Choroid plexus epithelial cell (primary cell): ENCODE measurements around the gene BEST1.
"Not testable (repeated sequence)": the region's sequence is repeated elsewhere in the genome, so short reads cannot be mapped to it uniquely, and the experiment has no call there.

Source experiments
- DNase-seq: peaks from one replicate; pipeline ENCODE4 v3.0.0-alpha.2; 2010; ENCODE audit warnings: low read depth
- H3K4me3 ChIP-seq: 2 replicates; pipeline ENCODE4 v1.5.1; 2011; ENCODE audit warnings: low read depth, mild to moderate bottlenecking, control low read depth, low read length, moderate library complexity
- TF ChIP-seq, protein P1 (sequence below): conservative IDR thresholded peaks from 2 replicates; pipeline ENCODE4 v1.5.1; 2011; ENCODE audit warnings: low read depth, mild to moderate bottlenecking, control low read depth, inconsistent platforms, low read length, moderate library complexity

BEST1 gene

DNA sequence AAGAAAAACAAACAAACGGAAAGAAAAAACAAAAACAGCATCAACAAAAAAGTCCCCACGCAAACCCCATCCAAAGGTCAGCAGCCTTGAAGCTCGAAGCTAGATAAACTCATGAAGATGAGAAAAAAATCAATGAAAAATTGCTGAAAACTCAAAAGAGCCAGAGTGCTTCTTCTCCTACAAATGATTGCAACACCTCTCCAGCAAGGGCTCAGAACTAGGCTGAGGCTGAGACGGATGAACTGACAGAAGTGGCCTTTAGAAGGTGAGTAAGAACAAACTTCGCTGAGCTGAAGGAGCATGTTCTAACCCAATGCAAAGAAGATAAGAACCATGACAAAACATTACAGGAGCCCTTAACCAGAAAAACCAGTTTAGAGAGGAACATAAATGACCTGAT lies 35.7 kb downstream of the BEST1 start:
- H3K4me3 ChIP-seq: no peak overlapping the region
- DNase-seq: peak; percentile 48
- TF ChIP-seq, protein P1, sequence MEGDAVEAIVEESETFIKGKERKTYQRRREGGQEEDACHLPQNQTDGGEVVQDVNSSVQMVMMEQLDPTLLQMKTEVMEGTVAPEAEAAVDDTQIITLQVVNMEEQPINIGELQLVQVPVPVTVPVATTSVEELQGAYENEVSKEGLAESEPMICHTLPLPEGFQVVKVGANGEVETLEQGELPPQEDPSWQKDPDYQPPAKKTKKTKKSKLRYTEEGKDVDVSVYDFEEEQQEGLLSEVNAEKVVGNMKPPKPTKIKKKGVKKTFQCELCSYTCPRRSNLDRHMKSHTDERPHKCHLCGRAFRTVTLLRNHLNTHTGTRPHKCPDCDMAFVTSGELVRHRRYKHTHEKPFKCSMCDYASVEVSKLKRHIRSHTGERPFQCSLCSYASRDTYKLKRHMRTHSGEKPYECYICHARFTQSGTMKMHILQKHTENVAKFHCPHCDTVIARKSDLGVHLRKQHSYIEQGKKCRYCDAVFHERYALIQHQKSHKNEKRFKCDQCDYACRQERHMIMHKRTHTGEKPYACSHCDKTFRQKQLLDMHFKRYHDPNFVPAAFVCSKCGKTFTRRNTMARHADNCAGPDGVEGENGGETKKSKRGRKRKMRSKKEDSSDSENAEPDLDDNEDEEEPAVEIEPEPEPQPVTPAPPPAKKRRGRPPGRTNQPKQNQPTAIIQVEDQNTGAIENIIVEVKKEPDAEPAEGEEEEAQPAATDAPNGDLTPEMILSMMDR: no peak

DNA sequence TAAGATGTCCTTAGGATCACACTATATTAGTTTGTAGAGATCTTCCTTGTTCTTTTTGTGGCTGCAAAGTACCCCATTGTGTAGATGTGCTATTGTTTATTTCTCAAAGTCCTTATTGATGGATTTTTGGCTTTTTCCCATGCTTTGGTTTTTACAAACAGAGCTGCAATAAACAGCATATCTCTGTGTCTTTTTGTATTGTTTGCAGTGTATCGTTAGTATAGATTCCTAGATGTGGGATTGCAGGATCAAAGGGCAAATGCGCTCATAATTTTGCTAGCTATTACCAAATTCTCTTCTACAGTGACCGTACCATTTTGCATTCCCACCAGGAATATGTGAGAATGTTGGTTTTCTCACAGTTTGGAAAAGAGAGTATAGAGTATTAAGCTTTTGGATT lies 44.8 kb downstream of the BEST1 start:
- TF ChIP-seq, protein P1: no peak
- no peak for DNase-seq
- no peak overlapping the region for H3K4me3 ChIP-seq

DNA sequence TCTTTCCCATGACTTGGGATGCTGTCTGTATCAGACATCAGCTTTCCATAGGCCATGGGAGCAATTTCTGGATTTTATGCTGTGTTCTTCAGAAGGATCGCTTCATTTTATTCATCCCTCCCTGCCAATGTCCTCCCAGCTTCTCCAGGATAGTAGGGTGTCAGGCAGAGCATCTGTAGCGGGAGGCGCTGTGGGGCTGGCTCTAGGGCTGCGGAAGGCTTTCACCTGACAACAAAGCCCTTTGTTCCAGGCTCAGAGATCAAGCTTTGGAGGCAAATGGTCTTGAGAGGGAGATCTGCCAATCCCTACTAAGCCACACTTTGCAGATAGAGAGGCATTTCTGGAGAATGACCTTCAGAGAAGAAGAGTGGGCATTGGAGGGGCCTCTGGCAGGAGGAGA lies 46.8 kb downstream of the BEST1 start:
- no peak for DNase-seq
- H3K4me3 ChIP-seq: no peak overlapping the region
- TF ChIP-seq, protein P1: no peak

DNA sequence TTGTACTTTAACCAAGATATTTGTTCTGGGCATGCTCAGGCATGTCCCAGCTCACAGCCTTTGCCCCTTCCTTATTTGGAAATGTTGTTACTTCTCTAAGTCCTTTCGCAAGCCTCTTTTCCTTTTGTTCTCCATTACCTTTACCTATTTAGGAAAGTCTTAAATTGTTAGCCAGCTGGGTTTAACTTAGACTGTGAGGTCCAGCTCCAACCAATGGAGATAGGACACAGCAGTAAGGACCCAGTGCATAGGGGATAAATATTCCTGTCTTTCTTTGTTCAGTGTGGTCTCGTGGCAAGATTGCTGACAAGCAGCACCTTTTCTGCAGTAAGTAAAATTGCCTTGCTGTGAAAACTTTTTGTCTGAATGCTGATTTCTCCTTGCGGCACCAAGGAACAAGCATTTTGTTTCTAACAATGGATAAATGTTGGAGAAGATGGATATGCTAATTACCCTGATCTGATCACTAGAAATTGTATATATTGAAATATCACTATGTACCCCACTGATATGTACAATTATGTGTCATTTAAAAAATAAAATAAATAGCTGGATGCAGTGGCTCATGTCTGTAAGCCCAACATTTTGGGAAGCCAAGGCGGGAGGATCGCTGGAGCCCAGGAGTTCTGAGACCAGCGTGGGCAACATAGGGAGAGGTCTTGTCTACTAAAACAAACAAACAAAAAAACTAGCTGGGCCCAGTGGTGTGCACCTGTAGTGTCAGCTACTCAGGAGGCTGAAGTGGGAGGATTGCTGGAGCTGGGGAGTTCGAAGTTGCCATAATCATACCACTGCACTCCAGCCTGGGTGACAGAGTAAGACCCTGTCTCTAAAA lies 49.2 kb downstream of the BEST1 start:
- DNase-seq: peak; percentile 52
- no peak overlapping the region for H3K4me3 ChIP-seq
- TF ChIP-seq, protein P1: no peak

DNA sequence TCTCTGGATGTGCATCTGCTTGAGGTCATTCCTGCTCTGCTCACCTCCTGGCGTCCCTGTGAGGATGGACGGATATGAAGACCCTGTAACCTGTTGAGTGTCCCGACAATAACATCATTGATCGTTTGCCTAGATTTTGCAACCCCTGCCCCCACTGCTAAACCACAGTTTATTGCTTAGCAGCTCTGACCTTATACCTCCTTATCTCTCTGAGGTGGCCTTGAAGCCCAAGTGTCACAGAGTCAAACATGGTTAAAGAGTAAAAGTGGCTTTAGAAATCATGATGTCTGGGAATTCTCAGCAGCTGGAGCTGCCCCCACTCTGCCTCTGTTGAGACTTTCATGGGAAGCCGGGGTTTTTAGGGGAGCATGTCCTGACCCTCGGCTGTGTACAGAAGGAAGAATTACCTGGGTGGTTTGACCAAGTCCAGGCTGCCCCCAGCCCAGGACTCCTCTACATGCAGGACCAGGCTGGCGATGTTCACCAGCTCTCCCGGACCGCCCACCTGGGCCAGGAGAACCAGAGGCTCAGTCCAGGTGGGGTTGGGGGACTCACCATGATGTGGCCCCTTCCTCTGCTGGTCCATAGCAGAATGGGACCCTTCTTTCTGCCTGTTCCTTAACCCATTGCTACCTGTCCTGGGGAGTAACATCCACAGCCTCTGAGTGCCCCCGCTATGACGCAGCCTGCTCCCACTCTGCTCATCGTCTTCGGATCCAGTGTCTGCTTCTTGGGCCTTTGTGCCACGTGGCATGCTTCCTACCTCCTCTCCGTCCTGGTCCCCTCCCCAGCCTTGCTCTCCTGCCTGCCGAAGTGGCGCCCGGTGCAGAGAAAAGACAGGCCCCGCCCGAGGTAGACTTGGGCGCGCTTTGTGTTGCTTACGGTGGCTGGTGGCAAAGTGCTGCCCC lies 50.6 kb downstream of the BEST1 start:
- no peak overlapping the region for H3K4me3 ChIP-seq
- DNase-seq: no peak
- TF ChIP-seq, protein P1: no peak

DNA sequence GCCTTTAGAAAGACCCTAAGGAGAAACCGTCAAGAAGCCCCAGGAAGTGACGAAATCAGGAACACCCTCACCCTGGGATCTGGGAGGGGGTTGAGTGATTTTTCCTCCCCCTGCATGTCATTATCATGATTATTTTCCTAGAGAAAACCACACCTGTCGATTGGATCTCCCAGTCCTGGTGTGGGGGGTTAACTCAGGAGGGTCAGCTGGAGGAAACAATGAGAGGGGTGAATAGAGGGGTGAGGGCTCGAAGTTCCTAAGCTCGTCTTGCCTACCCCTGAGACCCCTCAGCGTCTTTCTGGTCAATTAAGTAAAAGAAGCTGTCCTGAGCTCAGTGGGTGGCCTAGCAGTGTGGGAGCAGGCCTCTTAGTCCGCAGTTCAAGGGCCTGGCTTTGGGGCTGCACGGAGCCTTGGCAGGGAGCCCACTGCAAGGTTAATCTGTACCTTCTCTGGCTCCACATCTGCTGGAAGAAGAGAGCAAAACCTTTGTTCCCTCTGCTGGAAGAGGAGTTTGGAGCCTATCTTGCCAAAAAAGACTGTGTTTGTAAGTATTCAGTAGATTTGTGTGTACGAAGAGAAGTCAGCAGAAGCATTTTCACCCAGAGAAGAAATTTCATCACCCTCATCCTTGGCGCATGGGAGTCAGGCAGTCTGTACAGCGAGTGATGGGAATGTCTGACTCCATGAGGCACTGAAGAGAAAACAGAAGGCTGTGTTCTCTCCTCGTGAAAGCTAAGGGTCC lies 51.5 kb downstream of the BEST1 start:
- no peak overlapping the region for H3K4me3 ChIP-seq
- TF ChIP-seq, protein P1: no peak
- peak; percentile 78 for DNase-seq

DNA sequence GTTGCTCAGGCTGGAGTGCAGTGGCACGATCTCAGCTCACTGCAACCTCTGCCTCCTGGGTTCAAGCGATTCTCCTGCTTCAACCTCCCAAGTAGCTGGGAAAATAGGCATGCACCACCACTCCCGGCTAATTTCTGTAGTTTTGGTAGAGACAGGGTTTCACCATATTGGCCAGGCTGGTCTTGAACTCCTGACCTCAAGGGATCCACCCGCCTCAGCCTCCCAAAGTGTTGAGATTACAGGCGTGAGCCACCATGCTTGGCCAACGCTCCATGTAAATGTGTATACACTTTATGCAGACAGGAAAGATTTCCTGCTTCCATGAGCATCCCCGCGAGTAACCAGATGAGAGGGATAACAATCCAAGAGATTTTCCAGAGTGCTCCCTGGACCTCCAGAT lies 52.1 kb downstream of the BEST1 start:
- H3K4me3 ChIP-seq, DNase-seq: not testable (repeated sequence)
